PC-9 (cell line): ENCODE results near the gene ADRA2B.
"Not testable (repeated sequence)": the region's sequence is repeated elsewhere in the genome, so short reads cannot be mapped to it uniquely, and the experiment has no call there.

Source experiments
- EZH2 ChIP-seq: fragments of 200-600 bp; sonication (generic); IDR thresholded peaks from 2 replicates; pipeline ENCODE4 v1.8.0; 2017; ENCODE audit warnings: antibody characterized with exemption, low read depth
- TF ChIP-seq, protein P1 (sequence below): fragments of 200-600 bp; sonication (generic); conservative IDR thresholded peaks from 2 replicates; pipeline ENCODE4 v1.6.1; 2017; ENCODE audit warnings: mixed run types, antibody characterized with exemption, mild to moderate bottlenecking, moderate library complexity

DNA sequence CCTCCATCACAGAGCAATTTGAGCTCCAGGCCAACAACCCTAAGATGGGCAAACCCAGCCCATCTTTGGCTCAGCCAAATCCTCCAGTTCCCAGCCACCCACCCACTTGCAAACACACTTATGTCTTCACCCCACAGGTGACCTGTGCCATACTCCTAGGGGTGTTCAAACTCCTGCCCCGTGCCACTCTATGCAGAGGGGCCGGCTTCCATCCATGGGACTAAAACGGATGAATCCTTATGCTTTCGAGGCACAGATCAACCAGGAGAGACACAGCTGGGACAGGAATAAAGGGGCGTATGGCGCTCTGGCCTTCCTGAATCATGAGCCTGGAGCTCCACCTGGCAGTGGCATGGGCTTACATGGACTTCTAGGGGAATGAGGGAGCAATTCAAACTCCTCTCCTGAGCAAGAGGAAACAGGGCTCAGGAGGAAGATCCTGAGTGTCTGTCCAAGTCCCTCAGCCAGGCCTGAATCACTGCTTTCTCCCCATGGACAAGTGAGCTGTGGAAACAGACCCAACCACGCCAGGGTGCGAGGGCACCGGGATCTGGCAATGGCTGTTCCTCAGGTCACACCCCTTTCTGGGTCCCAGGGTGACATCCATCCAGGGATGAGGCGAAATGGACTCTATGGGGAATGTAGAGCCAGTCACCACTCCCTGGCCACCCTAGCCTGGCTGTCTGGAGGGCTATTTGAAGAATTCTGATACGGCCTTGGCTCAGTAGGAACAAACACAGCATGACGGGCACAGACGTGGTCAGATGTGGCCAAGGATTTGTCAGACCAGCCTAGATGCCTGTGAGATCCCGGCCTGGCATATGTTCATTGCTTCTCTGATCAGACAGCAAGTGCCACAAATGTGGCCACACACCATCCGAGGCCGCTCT is 45.0 kb downstream of the ADRA2B start:
- TF ChIP-seq, protein P1, sequence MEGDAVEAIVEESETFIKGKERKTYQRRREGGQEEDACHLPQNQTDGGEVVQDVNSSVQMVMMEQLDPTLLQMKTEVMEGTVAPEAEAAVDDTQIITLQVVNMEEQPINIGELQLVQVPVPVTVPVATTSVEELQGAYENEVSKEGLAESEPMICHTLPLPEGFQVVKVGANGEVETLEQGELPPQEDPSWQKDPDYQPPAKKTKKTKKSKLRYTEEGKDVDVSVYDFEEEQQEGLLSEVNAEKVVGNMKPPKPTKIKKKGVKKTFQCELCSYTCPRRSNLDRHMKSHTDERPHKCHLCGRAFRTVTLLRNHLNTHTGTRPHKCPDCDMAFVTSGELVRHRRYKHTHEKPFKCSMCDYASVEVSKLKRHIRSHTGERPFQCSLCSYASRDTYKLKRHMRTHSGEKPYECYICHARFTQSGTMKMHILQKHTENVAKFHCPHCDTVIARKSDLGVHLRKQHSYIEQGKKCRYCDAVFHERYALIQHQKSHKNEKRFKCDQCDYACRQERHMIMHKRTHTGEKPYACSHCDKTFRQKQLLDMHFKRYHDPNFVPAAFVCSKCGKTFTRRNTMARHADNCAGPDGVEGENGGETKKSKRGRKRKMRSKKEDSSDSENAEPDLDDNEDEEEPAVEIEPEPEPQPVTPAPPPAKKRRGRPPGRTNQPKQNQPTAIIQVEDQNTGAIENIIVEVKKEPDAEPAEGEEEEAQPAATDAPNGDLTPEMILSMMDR: not testable (repeated sequence)
- not testable (repeated sequence) for TF ChIP-seq EZH2
